ENCODE data around the gene DCAF12.

The DCAF12 gene

DNA sequence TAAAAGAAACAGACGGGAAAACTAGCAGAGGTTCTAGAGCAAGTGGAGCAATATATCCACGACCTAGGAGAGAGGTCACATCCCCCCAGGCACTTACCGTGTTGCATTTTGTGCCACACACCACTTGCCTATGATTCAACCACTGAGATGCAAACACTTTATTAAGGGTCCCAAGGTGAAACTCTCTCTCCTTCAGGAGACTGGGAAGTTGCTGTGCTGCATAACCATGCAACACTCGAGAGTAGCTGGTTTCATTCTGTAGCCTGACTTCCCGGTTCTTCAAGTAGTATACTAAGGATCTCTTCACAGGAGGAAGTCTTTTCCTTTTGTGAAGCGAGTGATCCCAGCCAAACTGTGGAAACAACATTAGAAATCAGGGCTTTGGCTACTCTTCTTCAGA is 1.6 kb downstream of the DCAF12 start:
- no peak for DNase-seq

DNA sequence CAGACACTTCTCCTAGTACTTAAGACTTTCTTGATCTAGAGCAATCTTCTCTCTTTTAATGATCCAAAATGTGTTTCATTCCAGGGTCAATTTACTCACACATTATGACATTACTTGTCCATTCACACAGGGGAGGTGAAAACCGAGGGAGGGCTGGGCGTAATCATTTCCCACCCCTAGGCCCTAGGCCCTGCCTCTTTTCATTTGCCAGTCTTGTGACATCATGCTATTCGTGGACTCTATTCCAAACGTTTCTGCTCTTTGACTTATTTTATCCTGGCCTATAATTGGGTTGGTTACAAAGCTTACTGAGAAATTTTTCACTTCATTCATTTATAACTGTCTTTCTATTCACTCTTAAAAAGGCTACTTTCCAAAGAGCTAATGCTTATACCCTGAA is 2.4 kb downstream of the DCAF12 start:
- no peak for DNase-seq

DNA sequence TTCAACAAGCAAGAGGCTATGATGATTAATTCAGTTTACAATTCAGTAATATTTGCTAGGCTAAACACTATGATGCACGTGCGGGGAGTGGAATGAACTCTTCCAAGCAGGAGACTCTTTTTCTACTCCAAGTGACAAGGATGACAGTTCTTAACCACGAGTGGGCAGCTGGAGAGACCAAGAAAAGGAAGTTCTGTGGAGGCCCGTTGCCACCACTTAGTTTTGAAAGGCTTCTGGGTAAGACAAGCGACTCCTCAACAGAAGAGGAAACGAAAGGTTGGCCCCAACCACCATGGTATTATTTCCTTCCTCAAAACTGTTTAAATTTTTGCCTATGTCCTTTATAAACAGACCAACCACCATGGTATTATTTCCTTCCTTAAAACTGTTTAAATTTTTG is 2.8 kb downstream of the DCAF12 start:
- no peak for DNase-seq

DNA sequence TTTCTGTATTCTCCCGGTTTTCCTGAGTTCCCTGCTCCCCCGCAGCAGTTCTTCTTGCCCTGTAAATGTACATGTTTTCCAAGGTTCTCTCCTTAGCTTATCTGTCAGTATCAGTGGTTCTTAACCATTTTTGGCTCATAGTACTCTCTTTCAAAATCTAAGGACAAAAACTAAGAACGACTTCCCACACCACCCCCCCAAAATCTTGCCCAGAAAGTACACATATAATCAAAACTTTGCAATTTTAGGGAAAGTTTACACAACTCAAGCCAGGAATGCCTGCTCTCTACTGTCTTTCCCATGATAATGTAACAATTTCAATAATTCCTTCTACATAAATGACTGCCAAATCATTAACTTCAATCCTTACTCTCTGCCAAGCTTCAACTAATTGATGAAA is 4.5 kb downstream of the DCAF12 start:
- DNase-seq: no peak

DNA sequence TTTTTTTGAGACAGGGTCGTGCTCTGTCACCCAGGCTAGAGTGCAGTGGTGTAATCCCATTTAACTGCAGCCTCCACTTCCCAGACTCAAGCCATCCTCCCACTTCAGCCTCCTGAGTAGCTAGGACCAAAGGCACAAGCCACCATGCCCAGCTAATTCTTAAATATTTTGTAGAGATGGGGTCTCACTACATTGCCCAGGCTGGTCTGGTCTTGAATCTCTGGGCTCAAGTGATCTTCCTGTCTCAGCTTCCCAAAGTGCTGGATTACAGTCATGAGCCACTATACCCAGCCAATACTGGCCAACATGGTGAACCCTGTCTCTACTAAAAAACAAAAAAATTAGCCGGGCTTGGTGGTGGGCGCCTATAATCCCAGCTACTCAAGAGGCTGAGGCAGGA is 6.8 kb downstream of the DCAF12 start:
- no peak for DNase-seq

DNA sequence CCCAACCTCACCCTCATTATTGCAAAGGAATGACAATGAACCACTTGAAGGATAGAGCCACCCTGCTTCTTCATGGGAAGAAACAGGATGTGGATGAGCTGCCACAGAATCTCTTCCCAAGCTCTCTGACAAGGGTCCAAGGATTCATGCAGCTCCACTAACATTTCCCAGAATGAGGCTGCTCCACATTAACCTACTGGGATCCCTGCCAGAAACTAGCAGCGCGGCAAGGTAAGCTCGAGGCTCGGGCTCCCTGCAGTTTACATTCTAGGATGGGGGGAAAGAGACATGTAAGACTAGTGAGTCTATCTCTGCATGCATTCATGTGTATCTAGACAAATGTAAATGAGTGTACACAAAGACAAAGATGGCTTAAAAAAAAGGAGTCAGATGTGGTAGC is 12.1 kb downstream of the DCAF12 start:
- no peak for DNase-seq

DNA sequence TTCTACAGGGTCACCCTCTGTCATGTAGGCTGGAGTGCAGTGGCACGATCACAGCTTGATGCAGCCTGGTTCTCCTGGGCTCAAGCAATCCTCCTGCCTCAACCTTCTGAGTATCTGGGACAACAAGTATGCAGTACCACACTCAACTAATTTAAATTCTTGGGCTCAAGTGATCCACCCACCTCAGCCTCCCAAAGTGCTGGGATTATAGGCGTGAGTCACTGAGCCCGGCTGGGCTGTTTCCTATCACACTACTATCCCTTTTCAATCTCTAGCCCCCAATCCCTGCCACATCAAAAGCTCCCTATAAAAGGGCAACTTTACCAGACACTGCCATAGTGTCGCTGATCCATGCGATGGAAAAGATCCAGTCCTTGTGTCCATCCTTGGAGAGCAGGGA is 20.4 kb downstream of the DCAF12 start:
- no peak for DNase-seq

DNA sequence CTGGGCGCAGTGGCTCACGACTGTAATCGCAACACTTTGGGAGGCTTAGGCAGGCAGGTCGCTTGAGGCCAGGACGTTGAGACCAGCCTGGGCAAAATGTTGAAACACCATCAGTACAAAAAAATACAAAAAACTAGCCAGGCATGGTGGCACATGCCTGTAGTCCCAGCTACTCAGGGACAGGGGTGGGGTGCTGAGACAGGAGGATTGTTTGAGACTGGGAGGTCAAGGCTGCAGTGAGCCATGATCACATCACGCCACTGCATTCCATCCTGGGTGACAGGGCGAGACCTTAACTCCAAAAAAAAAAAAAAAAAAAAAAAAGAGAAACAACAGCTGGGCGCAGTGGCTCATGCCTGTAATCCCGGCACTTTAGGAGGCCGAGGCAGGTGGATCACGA is 23.7 kb downstream of the DCAF12 start:
- DNase-seq: no peak

DNA sequence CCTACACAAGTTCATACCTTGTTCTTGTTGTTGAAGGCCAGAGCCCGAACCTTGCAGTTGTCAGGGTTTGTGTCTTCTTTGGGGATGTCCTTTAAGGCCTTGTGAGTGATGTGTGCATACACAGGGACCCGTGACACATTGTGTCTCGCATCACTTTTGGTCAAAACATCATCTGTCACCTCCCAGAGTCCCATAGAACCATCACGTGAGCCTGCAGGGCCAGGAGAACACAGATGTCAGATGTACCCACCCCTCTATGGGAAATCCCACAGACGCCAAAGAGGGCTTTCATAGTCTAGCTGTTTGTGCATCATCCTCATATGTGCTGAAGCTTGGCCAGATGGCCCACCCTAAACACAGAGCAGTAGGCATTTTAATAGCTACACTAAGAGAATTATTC is 28.2 kb downstream of the DCAF12 start:
- no peak for DNase-seq

DNA sequence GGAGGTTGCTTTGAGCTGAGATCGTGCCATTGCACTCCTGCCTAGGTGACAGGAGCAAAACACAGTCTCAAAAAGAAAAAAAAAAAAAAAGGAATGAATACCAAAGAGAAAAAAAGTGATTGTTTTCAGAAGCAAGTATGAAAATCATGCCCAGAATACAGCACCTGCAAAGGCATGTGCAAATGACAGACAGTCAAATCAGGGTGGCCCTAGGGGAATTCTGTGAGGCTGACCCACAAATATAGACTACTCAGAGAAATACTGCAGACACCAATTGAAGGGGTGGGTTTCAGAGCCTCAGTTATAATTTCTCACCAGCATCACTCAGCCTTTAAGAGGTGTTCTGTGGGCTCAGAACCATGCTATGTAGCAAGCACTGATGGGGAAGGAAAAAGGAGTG is 28.6 kb downstream of the DCAF12 start:
- no peak for DNase-seq

DNA sequence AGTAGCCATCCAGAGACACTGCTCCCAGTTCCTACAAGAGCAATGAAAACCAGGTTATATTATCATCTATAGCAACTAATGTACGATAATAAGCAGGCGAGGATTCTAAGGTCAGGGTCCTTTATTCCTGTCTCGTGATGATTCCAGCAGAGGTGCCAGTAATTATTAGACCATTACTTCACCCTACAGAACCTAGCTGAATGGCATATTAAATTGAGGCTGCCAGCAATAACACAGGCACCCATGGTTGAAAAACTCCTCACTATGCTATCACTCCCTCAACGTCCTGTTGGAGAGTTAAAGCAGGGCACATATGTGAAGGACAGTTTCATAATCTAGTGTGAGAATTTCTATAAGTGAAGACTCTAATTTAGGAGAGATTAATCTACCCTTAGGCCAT is 29.7 kb downstream of the DCAF12 start:
- no peak for DNase-seq

DNA sequence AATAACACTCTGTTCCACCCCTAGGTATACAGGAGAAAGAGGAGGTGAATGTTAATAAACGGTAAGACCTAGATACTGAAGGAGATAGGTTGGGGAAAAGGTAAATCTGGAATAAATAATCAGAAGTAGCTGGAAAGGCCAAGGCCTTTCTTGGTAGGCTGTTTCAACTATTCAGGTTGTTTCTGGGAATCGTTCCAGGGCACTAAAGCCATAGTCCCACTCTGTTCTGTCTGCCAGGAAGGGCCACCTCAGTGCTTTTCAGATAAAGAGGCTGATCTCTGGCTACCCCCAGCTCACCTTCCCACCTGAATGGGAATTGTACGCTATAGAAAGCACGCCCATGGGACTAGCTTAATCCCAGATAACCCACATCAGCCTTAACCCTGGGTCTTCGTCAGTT is 32.9 kb downstream of the DCAF12 start:
- DNase-seq: no peak

DNA sequence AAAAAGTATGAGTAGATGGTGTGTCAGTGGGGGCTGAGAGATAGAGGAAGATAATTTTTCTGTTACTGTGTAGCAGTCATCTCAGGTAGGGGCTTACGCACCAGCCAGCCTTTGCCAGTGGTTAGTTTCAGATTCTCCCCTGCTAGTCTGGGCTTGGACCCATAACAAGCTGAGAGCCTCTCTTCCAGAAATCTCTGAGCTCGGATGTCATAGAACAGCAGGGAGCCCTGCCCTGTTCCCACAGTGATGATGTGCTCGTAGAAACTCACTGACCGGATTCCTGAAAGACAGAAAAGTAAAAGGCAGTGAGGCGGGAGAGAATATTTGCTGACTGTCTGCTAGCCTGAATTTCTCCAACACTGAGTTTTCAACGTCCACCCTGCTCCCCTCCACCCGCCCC is 37.2 kb downstream of the DCAF12 start:
- DNase-seq: no peak

DNA sequence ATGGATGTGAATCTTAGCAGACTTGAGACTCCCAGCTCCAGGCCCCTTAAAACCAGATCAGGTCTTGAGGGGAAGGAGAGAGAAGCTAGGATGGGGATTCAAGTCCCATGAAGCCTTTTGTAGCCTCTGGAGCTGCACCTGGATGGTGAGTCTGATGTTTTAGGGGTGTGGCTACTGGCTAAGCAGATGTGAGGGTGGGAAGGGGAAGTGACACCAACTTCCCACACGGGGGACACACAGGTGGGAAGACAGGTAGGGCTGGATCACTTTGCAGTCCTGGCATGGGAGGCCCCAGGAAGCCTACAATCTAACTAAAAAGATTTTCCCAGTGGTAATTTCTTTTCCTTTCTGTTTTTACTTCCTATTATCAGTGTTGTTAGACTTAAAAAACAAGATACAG is 39.1 kb downstream of the DCAF12 start:
- DNase-seq: no peak

DNA sequence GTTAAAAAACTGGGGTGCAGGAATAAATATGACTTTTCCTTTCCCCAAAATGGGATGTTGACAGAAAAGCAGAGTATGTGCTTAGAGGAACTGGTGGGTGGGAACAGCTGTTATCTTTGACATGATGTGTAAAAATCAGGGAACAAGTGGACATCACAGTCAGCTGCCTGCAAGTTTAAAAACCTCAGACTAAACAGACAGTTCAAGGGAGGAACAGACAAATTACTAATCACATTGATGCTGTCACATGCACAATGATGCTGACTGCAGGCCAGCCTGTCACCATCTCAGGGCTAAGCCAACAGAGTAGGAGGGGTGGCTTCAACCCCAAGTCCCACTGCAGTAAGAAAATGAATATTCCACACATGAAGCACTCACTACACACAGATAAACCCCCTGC is 39.6 kb downstream of the DCAF12 start:
- no peak for DNase-seq

DNA sequence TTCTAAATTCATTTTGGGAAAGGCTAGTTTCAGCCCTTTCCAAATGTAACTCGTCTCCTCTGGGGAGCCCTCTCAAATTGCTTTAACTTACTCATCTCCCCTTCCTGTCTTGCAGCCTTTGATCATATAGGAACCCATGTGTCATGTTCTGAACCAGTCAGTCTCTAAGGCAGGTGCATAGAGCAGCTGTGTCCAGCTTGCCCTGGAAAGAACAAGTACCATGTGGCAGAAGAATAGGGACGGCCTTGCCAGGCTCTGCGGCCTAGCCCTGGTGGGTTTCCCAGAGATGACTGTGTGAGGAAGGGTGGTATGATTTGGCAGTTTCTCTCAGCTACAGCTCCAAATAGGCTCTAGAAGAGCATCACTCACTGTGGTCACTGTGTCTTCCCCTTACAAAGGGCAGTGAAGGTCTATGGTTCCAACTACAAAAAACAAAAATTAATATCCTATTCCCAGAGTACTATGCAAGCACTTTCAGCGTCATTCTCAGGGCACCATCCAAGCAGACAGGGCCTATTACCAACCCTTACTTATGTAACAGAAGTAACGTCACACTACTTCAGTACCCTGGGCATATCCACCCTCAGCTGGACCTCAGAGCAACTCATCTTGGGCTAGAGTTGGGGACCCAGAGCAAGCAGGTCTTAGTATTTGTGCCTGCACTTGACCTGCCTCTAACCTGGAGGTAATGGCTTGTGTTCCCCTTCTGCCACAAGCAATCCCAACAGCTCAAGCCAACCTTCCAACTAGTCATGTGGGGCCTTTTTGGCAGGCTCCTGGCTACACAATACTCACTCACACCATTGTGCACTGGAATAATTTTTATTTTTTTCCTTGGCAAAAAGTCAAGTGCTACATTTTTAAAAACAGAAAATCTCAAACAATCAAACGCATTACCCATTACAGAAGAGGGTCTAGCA is 40.7 kb downstream of the DCAF12 start:
- no peak for DNase-seq

DNA sequence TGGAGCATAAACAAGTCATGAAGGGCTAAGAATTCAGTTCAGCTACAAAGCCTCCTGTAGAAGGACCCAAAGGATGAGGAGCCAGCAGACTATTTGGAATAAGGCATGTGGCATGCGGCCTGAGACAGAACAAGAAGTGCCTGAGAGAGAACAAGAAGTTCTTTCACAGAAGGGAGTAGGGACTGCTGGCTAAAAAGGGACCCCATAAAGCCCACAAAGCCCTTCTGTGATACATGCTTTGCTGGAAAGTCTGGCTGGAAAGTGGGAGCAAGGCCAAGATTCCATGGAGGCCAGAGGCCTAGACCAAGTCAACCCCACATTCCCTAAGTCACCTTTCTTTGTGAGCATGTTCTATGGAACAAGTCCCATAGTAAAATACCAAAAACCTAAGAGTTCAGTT is 41.9 kb downstream of the DCAF12 start:
- no peak for DNase-seq

DNA sequence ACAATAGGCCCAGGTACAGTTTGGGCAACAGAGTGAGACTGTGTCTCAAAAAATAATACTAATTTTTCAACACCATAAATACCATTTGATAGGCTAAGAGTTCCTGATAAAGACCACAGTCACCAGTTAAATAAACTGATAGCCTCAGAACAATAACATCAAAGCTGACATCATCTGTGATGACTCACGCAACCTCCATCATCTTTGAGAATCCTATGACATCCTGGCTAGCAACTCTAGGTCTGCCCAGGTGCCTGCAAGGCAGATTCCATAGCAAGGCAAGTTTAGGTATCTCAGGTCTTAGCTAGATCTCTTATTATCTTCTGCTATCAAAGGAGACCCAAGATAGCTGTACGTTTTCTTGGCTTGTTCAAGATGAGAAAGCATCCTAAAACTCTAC is 47.3 kb downstream of the DCAF12 start:
- DNase-seq: no peak

DNA sequence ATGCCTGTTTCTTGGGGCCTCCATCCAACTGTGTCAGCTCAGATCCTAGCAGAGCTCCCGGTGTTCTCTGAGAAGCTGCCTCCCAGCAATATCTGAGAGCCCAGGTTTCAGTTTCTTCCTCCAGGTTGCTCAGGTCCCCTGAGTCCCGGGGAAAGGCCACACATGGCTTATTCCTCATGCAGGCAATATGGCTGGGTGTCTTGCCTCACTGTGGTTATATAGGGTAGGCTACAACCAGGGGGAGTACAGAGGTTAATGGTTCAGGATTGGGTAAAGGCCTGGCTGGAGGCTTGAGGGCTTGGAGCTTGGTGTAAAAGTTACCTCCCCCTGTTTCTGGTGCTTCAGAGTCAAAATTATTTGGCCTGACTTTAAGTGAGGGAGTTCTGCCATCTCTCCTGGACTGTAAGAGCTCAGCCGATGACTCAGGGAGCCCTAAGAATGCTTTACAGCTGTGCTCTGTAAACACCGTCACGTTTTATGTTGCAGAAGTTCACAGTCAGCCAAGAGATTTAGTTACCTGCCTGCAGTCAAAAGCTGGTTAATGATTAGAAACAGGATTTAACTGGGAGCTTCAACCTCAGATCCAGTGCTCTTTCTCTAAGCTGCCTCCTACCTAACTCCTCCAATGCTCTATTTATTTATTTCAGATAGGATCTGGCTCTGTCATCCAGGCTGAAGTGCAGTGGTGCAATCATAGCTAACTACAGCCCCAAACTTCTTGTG is 53.5 kb downstream of the DCAF12 start:
- DNase-seq: no peak

DNA sequence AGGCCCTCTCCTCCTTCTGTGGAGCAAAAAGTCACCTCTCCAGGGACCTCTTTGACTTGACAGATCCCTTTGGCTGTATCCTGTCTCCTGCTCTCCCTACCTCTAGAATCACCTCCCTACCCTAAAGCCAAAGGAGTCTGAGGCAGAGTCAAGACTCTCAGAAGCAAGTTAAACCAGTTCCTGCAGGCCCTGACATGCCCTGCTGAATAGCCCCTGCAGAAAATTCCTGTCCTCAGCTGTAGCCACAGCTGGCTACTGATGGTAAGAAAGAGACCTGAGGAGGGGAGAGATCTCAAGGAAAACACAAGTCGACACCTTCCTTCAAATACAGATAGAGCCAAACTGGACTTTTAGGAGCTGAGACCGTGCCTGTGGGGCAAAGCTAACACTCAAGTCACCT is 54.1 kb downstream of the DCAF12 start:
- DNase-seq: no peak

DNA sequence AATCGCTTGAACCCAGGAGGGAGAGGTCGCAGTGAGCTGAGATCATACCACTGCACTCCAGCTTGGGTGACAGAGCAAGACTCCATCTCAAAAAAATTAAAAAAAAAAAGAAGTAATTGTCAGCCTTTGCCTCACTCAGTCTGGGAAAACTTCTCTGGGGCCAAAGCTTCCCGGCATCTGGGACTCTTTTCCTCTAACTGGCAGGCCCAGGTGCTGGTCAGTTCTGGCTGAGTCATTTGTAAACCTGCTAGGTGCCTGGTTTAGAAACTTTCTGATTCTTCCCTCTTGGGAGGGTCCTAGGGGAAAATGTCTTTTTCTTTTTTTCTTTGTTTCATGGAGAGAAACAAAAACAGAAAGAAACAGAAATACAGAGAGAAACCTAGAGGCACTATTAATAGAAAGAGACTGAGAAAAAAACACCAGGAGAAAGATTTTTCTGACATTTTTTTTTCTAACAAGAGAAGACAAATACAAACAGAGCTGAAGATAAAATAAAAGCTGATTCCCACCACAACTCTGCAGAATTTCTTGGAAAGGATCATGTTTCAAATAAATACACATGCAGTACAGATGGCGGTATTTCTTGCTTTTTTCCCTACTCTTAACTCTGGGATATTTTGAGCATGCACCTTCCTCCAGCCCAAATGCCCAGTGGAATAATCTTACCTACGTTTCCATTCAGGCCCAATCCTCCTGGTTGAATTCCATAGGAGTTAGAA is 55.7 kb downstream of the DCAF12 start:
- no peak for DNase-seq

DNA sequence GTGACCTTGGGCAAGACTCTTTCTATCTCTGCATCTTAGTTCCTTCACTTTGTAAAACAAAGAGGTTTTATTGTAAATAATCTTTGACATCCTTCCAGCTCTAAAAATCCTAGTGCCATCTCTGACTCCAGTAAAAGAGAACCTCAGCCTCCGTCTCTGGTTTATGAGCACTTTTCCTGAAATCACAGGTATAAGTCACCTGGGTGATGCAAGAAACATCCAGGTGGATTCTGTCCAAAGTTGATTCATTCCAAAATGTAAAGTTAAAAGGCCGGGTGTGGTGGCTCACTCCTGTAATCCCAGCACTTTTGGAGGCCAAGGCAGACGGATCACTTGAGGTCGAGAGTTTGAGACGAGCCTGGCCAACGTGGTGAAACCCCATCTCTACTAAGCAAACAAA is 56.7 kb downstream of the DCAF12 start:
- DNase-seq: no peak

DNA sequence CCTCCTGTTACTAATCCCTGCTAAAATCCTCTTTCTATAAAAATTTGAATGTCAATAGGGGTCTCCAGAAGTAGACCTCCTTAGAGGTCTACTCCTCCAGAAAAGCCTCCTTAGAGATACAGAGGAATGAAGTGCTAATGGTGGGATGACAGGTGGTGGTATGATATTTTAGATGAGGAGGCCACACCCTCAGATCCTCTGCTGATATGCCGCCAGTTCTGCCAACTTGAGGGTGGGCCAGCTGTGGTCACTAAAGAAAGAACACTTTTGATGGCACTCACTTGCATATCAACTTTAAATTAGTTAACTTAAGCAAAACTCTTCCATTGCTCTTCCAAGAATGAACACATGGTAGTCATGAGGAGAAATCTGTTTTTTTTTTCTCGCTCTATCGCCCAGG is 61.0 kb downstream of the DCAF12 start:
- no peak for DNase-seq

DNA sequence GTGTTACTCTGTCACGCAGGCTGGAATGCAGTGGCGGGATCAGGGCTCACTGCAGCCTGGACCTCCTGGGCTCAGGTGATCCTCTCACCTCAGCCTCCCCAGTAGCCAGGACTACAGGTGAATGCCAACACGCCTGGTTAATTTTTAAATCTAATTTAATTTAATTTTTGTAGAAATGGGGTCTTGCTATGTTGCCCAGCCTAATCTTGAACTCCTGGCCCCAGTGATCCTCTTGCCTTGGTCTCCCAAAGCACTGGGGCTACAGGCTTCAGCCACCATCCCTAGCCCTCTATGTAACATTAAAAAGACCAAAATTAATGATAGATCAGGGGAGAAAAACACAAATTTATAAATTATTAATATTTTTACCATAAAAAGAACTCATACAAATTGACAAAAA is 66.5 kb downstream of the DCAF12 start:
- DNase-seq: no peak

All from T-helper 9 cell (primary cell).